GM12801 (cell line): Measurements from ENCODE around the gene ERC2.

Experiments used
- CTCF ChIP-seq: IDR thresholded peaks from one replicate; pipeline ENCODE4 v1.5.1; 2011; ENCODE audit warnings: control low read depth; ENCODE audit not compliant: insufficient read length; ENCODE audit errors: extremely low read depth

Gene ERC2

DNA sequence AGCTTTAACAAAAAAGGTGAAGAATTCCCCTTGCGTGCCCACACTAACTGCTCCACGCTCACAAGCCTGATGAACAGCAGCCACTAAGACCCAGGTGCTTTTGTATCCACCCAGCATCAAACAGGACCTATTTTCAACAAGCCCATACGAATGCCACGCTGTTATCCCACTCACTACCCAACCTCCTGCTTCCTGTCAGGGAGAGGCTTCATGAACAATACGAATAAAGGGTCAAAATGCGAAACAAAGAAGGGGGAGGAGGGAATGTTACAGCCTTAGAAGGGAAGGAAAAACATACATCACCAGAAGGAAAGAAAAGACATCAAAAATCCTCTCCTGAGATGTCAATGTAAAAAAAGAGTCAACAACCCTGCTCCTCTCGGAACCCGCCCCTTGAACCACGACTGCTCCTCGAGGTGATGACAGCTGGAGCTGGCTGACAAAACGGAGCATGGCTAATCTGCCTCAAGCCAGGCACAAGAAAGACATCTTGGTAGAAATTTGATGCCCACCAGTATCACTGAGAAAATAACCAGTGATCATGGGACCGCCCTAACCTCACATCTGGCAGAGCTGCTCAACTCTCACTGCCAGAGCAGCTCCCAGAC, 9.7 kb downstream of the ERC2 start:
- TF ChIP-seq CTCF: no peak

GRCh38 chr3:56456117-56456516, 12.2 kb downstream of the ERC2 start:
- no peak for TF ChIP-seq CTCF

- no peak for TF ChIP-seq CTCF
Measured at GRCh38 chr3:56453011-56453410, 15.3 kb downstream of the ERC2 start.

DNA sequence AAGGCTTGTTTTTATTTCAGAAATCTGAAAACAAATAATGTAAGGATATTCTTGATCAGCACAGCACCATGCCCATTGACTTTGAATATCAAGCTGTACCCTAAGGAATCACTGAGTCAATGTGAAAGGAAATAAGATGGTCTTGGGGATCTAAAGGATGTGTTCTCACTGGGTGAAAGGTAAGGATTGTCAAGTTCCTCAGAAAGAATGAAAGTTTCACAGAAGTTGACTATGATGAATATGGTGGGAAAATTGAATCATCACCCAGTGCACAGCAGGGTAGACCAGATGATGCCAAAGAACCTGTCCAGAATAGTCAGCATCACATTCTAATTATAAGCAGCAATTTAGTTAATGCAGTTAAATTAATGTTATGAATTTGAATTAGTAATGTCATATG, 16.2 kb downstream of the ERC2 start:
- TF ChIP-seq CTCF: no peak

DNA sequence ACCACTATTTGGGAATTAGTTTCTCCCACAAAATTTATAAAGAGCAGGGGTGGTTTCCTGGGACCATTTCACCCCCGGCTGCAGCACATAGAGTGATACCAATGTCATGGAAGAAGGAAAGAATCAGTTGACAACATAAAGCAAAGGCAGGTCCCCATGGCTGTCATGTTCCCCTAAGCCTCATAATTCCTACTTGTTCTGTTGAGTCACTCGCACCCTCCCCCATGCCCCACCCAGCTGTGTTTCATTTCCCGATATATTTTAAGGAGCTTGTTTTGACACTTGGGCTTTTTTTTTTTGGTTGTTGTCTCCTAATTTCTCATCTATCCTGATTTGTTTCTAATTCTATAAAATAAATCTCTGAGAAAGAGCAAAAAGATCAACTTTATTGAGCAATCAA, 24.9 kb downstream of the ERC2 start:
- no peak for TF ChIP-seq CTCF

DNA sequence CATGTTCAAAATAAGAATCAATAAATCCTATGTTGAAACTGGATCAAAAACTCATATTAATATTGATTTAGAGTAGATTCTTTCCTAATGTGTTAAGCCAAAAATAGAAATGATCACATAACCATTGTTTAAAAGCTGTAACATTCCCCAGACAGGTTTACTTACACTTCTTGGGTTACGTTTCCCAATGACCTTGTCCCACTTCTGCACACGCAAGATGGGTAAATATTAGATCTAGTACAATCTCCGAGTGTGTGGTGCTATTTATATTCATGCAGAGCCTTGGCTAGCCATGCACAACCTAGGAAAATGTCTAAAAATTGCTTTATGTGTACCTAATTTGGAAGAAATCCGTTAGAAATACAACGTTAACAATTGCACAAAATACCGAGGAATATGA, 39.6 kb downstream of the ERC2 start:
- TF ChIP-seq CTCF: no peak

DNA sequence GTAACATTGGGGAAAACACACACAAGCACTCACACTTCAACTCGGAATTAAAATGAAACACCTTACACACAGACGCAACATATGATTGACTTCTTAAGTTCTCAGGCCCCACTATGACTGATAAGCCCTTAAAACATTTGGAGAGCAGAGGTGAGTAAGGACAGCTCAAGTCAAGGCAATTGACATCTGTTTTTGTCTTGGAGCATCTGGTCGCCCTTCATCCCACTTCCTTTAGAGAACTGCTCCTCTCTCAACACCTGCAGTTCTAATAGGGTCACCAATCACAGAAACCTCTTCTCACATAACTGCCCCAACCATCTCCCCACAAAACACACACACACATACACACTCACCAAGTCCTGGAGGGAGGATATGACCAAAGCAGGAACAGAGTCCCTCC, 43.4 kb downstream of the ERC2 start:
- no peak for TF ChIP-seq CTCF
